ENCODE data around the gene MLLT6.

MLLT6 gene

GRCh38 chr17:38728290-38728831 is 23.3 kb downstream of the MLLT6 start:
- DNase-seq (ENCODE audit: low spot score): no peak

- no peak for DNase-seq (ENCODE audit: low spot score)
These were observed 24.4 kb downstream of the MLLT6 start for GRCh38 chr17:38729368-38729885.

DNA sequence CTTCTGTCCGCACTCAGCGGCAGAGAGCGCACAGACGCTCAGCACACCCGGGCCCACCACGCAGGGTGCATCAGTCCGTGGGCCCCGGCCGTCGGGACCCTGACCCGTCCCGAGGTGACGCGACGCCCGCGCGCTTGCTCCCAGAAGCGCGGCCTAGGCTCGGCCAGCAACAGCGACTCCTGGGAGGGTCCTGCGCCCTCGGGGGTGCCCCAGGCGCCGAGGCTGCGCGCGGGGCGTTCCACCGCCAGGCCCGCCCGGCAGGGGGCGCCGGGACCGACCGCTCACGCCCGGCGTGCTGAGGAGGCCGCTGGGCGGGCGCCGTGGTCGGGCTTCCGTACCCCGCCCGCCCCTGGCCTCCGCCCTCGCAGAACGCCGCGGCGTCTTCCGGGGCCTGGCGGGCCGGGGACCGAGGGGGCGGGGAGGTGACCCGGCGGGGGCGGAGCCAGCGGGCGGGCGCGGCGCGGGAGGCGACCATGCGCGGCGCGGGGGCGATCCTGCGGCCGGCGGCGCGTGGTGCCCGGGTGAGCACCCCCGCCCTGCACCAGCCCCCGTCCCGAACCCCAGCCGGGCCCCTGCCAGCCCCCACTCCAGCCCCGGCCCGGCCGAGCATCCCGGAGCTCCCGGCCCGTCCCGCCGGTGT is 24.9 kb downstream of the MLLT6 start, which contains the start of gene CISD3:
Gene CISD3 (plus strand): TSS at position 456 of the 640 bp plus-strand sequence. CDS start 18 bp downstream, at position 474.
- peak; percentile 61 for DNase-seq (ENCODE audit: low spot score)

- peak; percentile 53 for DNase-seq (ENCODE audit: low spot score)
These were observed 25.7 kb downstream of the MLLT6 start for GRCh38 chr17:38730526-38731379.

DNA sequence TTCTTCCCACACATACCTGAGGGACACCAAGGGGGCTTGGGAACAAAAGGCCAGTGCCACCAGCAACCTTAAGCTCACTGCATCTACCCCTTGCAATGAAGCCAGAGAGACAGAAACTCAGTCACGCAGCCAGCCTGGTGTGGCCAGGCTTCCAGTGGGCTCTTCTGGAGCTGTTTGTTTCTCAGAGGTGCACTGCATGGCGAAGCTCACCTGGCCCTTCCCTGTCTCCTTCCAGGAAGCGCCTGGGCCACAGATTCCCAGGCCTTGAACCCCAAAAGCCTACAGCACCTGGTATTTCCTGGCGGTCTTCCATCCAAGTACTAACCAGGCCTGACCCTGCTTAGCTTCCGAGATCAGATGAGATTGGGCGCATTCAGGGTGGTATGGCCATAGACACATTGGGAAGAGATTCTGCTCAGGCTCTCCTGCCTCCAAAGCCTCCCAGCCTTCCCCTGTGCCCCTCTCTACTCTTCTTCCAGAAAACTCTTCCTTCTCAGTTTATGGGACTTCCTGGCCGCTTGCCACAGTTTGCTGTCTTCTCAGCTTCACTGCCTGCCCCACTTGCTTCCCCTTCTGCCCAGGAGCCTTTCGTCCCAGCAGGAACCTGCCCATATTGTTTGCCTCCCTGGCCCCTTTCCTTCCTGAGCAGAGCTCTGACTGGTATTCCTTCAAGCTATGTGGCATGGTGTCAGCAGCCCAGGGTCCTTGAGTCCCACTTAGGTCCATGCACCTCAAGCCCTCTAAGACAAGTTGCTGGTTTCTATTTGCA is 26.6 kb downstream of the MLLT6 start:
- no peak for DNase-seq (ENCODE audit: low spot score)

- no peak for DNase-seq (ENCODE audit: low spot score)
These were observed 27.6 kb downstream of the MLLT6 start for GRCh38 chr17:38732376-38733281.

DNA sequence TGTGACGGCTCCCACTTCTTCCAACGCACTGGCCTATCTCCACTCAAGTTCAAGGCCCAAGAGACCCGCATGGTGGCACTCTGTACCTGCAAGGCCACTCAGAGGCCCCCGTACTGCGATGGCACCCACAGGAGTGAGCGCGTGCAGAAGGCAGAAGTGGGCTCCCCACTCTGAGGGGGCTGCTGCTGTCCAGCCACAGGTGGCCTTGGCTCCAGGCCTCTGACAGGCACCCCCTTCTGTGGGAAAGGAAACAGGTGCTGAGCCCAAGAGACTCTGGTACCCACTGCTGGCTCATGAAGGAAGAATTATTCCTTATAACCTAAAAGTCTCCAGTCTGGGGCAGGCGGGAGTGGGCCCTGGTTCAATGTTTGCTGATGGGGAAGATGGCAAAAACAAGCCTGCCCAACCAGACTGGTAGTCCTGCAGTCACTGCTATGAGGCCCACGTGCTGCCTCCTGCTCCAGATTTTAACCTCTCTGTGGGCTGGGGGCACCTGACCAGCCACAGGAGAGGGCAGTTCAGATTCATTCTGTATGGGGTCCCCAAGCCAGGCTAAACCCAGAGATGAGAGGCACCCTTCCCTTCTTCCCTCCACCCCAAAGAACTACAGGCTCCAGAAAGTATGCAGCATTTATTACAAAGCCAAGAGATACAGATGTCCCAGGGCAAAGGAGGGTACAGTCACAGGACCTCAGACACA is 28.4 kb downstream of the MLLT6 start:
- DNase-seq (ENCODE audit: low spot score): no peak

GRCh38 chr17:38733982-38734973 is 29.2 kb downstream of the MLLT6 start:
- DNase-seq (ENCODE audit: low spot score): no peak

GRCh38 chr17:38735161-38735997 is 30.3 kb downstream of the MLLT6 start:
- DNase-seq (ENCODE audit: low spot score): peak; percentile 51

GRCh38 chr17:38738007-38738662 is 33.1 kb downstream of the MLLT6 start:
- DNase-seq (ENCODE audit: low spot score): no peak

DNA sequence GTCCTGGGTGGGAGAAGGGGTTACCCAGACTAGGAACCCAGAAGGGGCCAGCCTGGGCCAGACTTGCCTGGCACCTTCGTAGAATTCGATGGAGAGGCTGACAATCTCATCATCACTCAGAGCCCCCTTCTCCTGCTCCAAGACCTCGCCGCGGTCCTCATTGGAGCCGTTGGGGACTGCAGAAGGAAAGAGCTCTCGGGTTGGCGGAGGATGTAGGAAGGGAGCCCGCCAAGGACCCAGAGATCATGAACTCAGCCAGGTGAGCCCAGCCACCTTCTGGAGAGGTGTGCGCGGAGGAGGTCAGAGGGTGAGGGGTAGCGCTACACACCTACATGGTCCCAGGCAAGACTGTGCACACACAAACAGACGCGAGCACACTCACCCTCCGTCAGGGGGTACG is 33.6 kb downstream of the MLLT6 start:
- no peak for DNase-seq (ENCODE audit: low spot score)

DNA sequence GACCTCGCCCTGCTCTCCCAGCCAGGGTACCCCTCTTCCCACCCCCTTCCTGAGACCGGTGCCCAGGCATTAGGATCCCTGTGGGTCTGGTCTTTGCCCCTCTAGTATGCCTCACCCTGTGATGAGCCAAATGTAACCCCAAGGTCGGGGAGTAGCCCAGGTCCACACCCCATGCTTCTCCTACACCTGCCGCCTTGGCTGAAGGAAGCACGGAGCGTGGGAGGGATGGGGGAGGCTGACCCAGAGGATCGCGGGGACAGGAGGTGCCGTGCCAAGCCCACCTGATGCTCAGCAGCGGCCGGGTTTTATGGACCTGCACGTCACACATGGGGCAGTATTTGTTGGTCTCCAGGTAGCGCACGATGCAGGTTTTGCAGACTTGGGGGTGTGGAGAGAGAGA is 34.2 kb downstream of the MLLT6 start:
- no peak for DNase-seq (ENCODE audit: low spot score)

DNA sequence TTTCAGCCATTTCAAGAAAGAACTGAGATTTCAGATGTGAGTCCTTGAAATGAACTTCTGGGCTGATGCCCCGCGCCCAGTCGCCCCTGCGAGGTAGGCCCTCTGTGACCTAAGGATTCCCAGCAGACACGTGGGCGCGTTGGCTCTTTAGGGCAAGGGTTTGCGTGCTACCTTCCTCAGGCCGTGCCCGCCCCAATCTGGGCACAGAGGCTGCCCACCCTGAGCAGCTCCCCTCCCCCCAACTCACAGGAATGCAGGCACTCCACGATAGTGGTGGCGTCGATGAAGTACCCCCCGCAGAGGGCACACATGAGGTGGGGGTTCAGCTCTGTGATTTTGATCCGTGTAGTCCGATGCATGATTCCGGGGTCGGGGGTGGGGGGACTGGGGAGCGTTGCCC is 35.0 kb downstream of the MLLT6 start:
- no peak for DNase-seq (ENCODE audit: low spot score)

DNA sequence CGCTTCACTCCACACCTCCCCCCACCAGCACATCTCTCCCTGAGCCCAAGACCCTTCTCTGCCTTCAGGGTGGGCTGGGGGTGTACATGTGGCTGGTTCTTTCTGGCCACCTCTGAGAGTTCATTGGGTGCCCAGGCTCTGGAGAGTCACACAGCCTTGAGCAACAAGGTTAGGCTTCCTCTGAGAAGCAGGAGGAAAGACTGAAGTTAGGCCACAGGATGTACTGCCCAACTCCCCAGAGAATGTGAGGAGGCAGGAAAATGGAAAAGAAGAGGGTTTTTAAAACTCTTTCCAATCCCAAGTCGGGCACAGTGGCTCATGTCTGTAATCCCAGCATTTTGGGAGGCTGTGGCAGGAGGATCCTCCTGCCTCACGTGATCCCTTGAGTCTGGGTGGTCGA is 35.7 kb downstream of the MLLT6 start:
- no peak for DNase-seq (ENCODE audit: low spot score)

GRCh38 chr17:38741461-38741860 is 36.4 kb downstream of the MLLT6 start:
- DNase-seq (ENCODE audit: low spot score): no peak

DNA sequence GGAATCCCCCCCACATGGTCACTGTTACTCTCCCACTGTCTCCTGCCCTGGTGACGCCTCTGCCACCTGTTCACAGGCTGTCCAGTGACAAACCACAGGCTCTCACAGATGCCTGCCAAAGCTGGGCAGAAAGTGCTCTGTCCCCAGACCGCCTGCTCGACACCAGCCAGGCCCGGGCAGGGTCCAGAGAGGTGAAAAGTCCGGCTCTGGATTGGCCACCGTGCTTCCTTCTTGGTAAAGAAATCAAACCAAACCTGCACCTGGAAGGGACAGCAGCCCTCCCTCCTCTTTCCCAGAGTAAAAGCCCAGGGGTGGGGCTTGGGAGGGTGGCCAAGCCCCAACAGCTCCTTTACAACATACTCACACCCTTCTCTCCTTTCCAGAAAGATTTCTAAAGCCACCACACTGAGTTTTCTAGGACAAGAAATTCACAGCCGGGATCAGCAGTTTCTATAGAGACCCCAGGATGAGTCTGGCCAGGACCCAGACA is 36.9 kb downstream of the MLLT6 start:
- DNase-seq (ENCODE audit: low spot score): no peak
